OCI-LY1 (cell line): ENCODE results near the gene CMTM1.

ENCODE experiments used
- H2AFZ ChIP-seq: fragments of 200-600 bp; sonication (generic), shearing (Covaris generic); 2 replicates; pipeline ENCODE4 v1.6.0; 2014; ENCODE audit warnings: antibody characterized with exemption, mild to moderate bottlenecking, low read length
- H3F3A ChIP-seq: fragments of 200-600 bp; sonication (generic), shearing (Covaris generic); 2 replicates; pipeline ENCODE4 v1.6.0; 2014; ENCODE audit warnings: mild to moderate bottlenecking, antibody characterized with exemption, low read length, moderate library complexity; ENCODE audit not compliant: insufficient read depth
- H3K27ac ChIP-seq: fragments of 200-600 bp; sonication (generic); 2 replicates; pipeline ENCODE4 v1.5.1; 2014; ENCODE audit warnings: low read length, mixed run types, mild to moderate bottlenecking, low read depth; ENCODE audit not compliant: poor library complexity, severe bottlenecking
- H3K27me3 ChIP-seq: fragments of 200-600 bp; sonication (generic); 2 replicates; pipeline ENCODE4 v1.6.0; 2014; ENCODE audit warnings: antibody characterized with exemption, mild to moderate bottlenecking, low read length, moderate library complexity; ENCODE audit not compliant: insufficient read depth
- H3K36me3 ChIP-seq: fragments of 200-600 bp; sonication (generic); 2 replicates; pipeline ENCODE4 v1.6.1; 2014; ENCODE audit warnings: mild to moderate bottlenecking, antibody characterized with exemption, low read length, moderate library complexity, mixed read lengths; ENCODE audit not compliant: insufficient read depth
- H3K4me1 ChIP-seq: fragments of 200-600 bp; sonication (generic); 2 replicates; pipeline ENCODE4 v1.5.1; 2014; ENCODE audit warnings: mild to moderate bottlenecking, low read length, moderate library complexity; ENCODE audit not compliant: insufficient read depth, severe bottlenecking
- H3K4me2 ChIP-seq: fragments of 200-600 bp; sonication (generic), shearing (Covaris generic); 2 replicates; pipeline ENCODE4 v1.6.1; 2014; ENCODE audit warnings: low read length
- H3K4me3 ChIP-seq: fragments of 200-600 bp; sonication (generic); 2 replicates; pipeline ENCODE4 v1.5.1; 2014; ENCODE audit warnings: low read length, low read depth, mild to moderate bottlenecking, mixed read lengths; ENCODE audit not compliant: poor library complexity, severe bottlenecking
- H3K79me2 ChIP-seq: fragments of 200-600 bp; shearing (Covaris generic); 2 replicates; pipeline ENCODE4 v1.6.1; 2016; ENCODE audit warnings: mixed run types, low read length, mixed read lengths; ENCODE audit not compliant: insufficient read depth
- H3K9ac ChIP-seq: fragments of 200-600 bp; sonication (generic), shearing (Covaris generic); 2 replicates; pipeline ENCODE4 v1.6.1; 2014; ENCODE audit warnings: mild to moderate bottlenecking, low read length, mixed read lengths
- H3K9me2 ChIP-seq: fragments of 200-600 bp; sonication (generic), shearing (Covaris generic); 2 replicates; pipeline ENCODE4 v1.6.1; 2014; ENCODE audit warnings: low read depth, mild to moderate bottlenecking, low read length, mixed read lengths
- H3K9me3 ChIP-seq: fragments of 200-600 bp; shearing (Covaris generic); 2 replicates; pipeline ENCODE4 v1.6.1; 2014; ENCODE audit warnings: low read length, mixed read lengths
- H4K20me1 ChIP-seq: fragments of 200-600 bp; sonication (generic), shearing (Covaris generic); 2 replicates; pipeline ENCODE4 v1.6.0; 2016; ENCODE audit warnings: mild to moderate bottlenecking, low read length; ENCODE audit not compliant: insufficient read depth
- EZH2 ChIP-seq: fragments of 200-600 bp; sonication (generic), shearing (Covaris generic); IDR thresholded peaks from 2 replicates; pipeline ENCODE4 v1.8.0; 2017; ENCODE audit warnings: borderline replicate concordance, mixed run types, mild to moderate bottlenecking, antibody characterized with exemption, low read length, moderate library complexity, mixed read lengths
- TF ChIP-seq, protein P1 (sequence below): fragments of 200-600 bp; sonication (generic), shearing (Covaris generic); IDR thresholded peaks from 2 replicates; pipeline ENCODE4 v1.5.1; 2017; ENCODE audit warnings: mild to moderate bottlenecking, antibody characterized with exemption, low read length, moderate library complexity, mixed read lengths

CMTM1 gene

DNA sequence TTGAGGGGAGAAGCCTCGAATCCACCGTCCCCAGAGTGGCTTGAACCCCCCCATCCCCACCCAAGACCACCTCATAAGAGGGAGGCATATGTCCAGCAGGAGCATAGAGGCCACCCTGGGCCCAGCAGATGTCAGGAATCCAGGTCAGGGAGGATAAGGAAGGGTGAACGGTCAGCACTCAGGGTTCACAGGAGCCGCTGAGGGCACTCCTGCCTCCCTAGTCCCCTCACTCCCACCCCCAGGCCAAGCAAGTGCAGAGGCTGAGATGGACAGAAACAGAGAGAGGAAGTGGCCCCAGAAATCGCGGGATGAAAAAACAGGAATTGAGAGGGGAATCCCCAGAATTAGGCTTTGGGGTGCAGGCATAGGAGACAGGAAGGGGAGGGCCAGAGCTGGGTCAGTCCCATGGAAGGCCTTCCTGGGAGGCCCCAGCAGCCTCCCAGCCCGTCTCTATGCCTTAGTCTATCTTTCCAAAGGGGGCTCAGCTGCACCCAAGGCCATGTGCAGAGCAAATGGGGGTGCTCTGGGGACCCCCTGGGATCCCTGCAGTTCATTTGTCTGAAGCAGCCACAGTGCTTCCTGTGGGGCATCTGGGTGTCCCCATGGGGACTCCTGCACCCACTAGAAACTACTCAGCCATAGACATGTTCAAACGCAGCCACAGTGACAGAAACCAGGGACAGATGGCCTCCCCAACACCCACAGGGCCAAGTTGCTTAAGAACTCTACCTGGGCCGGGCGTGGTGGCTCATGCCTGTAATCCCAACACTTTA, 39.9 kb downstream of the CMTM1 start:
- Histone ChIP-seq H3K27me3 (no peaks in the 10 kb centered on the region; the same call in 1 of the 2 replicates), H3F3A (no peaks in the 10 kb centered on the region)

DNA sequence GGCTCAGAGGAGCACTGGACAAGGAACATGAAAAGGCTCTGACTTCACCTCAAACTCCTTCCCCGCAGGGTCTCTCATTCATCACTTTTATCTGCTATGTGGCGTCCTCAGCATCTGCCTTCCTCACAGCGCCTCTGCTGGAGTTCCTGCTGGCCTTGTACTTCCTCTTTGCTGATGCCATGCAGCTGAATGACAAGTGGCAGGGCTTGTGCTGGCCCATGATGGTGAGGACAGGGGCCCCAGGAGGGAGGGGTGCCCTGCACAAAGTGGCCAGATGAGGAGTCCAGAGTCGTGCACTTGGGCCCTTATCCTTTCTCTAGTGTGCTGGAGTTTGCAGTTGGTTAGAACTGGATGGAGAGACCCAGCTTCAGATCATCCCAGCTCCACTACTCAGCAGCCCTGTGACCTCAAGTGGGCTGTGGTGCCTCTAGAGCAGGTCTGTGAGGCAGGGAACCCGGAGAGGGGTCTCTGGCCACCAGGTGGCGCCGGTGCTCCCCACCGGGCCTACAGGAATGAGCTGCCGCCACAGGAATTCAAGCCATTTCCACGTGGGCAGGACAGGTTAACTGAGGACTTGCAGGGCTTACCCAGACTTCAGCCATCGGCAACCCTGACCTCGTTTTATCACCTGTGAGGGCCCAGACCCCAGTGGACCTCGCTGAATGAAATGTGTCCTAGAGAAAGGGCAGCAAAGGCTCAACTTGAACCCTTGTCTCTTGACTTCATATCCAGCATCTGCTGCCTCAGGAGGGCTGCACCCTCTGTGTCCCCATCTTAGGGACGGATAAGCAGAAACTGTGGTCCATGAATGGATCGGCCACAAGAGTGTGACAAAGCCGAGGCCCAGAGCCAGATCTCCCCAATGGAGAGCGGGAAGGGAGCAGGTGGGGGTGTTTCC, 42.3 kb downstream of the CMTM1 start:
- Histone ChIP-seq H3F3A (no peaks in the 10 kb centered on the region), H3K79me2 (no peaks in the 10 kb centered on the region), H3K4me2 (no peak overlapping the region), H3K27ac (no peak overlapping the region), H3K9me3 (no peaks in the 10 kb centered on the region), H3K9ac (no peak overlapping the region), H2AFZ (no peak overlapping the region), H3K4me1 (peaks cover 26% of the 10 kb centered on the region), H3K36me3 (peaks cover 25% of the 10 kb centered on the region), H3K27me3 (no peaks in the 10 kb centered on the region), H3K9me2 (no peaks in the 10 kb centered on the region), H3K4me3 (no peak overlapping the region), H4K20me1 (no peaks in the 10 kb centered on the region)
- no peak for TF ChIP-seq EZH2
- TF ChIP-seq, protein P1, sequence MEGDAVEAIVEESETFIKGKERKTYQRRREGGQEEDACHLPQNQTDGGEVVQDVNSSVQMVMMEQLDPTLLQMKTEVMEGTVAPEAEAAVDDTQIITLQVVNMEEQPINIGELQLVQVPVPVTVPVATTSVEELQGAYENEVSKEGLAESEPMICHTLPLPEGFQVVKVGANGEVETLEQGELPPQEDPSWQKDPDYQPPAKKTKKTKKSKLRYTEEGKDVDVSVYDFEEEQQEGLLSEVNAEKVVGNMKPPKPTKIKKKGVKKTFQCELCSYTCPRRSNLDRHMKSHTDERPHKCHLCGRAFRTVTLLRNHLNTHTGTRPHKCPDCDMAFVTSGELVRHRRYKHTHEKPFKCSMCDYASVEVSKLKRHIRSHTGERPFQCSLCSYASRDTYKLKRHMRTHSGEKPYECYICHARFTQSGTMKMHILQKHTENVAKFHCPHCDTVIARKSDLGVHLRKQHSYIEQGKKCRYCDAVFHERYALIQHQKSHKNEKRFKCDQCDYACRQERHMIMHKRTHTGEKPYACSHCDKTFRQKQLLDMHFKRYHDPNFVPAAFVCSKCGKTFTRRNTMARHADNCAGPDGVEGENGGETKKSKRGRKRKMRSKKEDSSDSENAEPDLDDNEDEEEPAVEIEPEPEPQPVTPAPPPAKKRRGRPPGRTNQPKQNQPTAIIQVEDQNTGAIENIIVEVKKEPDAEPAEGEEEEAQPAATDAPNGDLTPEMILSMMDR: peak; percentile 91

More for the DNA sequence above, 39.9 kb downstream of the CMTM1 start:
- Histone ChIP-seq H3K4me1 (peaks cover 28% of the 10 kb centered on the region), H4K20me1 (no peaks in the 10 kb centered on the region), H3K9me3 (peaks cover 5% of the 10 kb centered on the region; the same call in 1 of the 2 replicates), H3K9me2 (no peaks in the 10 kb centered on the region), H3K4me2 (peak overlapping the region; percentile 69), H3K79me2 (no peaks in the 10 kb centered on the region), H2AFZ (no peak overlapping the region), H3K9ac (no peak overlapping the region; the same call in 1 of the 2 replicates), H3K36me3 (peaks cover 8% of the 10 kb centered on the region), H3K4me3 (peak overlapping the region; percentile 74), H3K27ac (no peak overlapping the region)
- no peak for TF ChIP-seq EZH2
- TF ChIP-seq, protein P1: no peak

DNA sequence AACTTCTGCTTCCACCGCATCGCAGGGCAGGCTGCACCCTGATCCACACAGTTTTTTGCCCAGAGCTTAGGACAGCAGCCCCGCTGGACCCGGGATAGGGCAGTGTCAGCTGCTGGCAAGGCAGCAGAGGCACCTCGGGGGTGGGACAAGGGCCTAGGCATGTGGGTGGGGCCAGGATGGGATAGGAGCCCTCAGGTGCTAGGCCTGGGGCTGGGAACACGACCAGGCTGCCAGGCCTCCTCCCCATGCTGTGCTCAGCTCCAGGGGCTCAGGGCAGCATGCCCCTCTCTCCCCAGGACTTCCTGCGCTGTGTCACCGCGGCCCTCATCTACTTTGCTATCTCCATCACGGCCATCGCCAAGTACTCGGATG, 42.9 kb downstream of the CMTM1 start:
- Histone ChIP-seq H3K9me3 (no peaks in the 10 kb centered on the region), H3K4me1 (peaks cover 20% of the 10 kb centered on the region), H3K9me2 (no peaks in the 10 kb centered on the region), H3K27ac (no peak overlapping the region), H3K4me2 (no peak overlapping the region), H3K4me3 (no peak overlapping the region), H2AFZ (no peak overlapping the region), H3F3A (no peaks in the 10 kb centered on the region), H4K20me1 (no peaks in the 10 kb centered on the region), H3K9ac (no peak overlapping the region), H3K36me3 (peaks cover 25% of the 10 kb centered on the region), H3K79me2 (no peaks in the 10 kb centered on the region), H3K27me3 (no peaks in the 10 kb centered on the region)
- TF ChIP-seq, protein P1: no peak
- TF ChIP-seq EZH2: no peak
